GM19467 (cell line): ENCODE data around the gene CCN6.

Source experiments
- ATAC-seq: cut with Tn5 transposase; IDR thresholded peaks from one replicate; pipeline ENCODE4 v1.9.1; 2021; ENCODE audit warnings: mild to moderate bottlenecking, moderate library complexity; ENCODE audit not compliant: unreplicated experiment

The CCN6 gene

DNA sequence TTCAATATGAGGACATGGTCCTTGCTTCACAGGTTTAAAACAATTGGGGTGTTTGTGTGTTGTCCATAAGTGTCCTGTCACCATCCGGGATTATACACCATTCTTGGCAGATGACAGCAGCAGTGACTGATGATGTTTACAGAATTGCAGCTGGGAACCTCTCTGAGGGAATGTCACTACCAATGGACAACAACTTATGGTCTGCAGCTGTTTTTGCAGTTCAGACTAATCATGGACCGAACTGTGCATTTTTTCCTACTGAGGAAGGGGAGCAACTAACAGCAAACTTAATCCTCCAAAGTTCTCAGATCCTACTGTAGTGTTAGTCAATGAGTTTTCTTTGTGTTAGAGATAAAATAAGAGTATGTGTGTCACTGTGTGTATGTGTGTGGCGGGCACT lies 59.5 kb downstream of the CCN6 start:
- no peak for ATAC-seq

DNA sequence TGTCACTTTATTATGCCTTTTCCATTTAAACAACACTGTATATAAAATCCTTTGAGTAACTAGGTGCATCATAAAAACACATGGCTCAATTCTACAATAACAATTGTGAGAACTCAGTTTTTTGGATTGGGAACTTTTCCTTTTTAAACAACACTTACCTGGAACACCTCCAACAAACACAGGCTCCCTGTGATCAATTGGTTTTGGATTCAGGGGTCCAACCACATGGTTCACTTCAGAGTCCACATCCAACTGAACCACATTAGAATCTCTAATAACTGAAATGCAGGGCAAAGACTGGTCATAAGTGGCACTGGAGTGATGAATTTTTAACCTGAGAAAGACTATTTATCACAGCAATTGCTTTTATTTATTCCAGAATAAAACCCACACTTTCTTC lies 60.0 kb downstream of the CCN6 start:
- no peak for ATAC-seq

DNA sequence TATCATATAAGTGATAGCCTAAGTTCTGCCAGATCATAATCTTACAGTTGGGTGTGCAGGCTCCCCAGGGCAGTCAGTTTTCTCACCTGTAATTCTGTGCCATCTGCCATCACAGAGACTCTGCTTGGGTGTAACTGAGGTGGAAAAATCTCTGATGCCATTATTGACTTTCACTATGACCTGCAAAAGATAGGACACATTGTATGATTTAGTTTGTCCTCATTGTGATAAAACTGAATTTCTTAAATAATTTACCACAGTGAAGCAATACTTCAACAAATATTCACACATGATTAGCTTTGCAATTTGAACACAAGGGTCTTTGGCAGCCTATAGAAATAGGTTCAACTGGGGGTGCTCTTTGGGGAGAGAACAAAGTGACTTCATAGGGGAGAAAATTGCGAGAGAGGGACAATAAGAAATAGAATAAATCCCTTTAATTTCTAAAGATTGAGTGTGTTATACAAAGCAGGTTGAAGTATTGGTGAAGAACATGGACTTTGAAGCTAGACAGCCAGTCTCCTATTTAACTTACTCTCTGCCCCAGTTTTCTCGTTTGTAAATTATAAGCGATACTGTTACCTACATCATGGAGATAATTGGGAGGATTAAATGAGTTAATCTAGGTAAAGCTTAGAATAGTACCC lies 60.8 kb downstream of the CCN6 start:
- no peak for ATAC-seq

DNA sequence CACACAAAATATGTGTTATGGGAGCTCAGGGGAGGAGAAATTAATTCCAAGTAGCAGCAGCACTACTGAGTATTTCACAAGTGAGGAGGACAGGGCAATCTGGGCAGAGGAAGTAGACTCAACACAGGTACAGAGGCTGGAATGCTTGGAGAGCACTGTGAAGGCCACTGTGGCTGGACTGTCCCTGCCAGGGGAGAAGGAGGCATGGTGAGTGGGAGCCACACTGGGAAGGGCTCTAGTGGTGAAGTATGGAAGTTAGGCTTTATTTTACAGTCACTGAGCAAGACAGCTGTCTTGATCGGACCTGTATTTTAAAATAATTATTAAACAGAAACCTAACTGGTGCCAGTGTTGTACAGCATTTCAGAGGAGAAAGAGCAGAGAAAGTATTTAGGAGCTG lies 62.3 kb downstream of the CCN6 start:
- ATAC-seq = no peak

DNA sequence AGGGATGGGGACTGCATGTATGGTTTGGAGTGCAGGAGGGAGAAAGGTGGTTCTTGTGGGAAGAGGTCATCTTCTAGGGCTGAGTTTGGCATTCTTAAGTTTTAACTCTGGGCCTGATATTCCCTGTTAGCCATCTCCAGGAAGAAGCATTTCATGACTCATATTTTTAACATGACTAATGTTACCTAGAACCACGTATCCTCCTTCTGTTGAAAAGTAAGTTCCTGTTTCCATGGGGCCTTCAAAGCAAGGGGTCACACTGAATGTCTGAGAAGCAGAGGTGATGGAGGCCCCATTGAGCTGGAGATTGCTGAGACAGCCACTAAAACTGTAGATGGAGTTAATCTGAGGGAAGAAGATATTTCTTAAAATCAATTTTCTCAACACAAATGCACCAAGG lies 63.6 kb downstream of the CCN6 start:
- ATAC-seq = no peak

DNA sequence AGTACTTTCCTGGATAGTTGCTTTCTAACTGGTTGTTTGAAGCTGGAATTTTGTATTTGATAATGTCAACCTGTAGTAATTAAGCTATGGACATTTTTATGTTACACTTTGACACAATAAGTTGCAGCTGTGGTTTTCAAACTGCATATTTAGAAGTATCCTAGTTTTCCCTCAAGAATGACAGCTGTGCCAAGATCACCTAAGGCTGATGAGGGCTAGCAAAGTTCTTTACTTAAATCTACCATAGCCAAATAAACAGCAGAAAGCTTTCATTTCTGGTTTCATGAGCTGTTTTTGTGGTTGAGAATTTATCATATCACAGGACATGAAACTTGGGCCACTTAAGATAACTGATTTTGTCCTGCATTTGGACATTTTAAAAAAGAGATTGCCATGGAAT lies 64.1 kb downstream of the CCN6 start:
- no peak for ATAC-seq
